Occipital lobe (tissue), 2 donors: ENCODE results near the gene MOCOS. TPM values are rescaled to one million over a fixed set of nuclear protein-coding genes. Genes with fewer than 3 reads are reported as not detected.

ENCODE experiments used
- DNase-seq: peaks from one replicate; lab custom pipeline; 2025; lab: John Stamatoyannopoulos, UW
- total RNA-seq: library from RNA; depleted of rRNA; stranded (reverse); fragments of >200 nt; gene quantifications from one replicate; pipeline ENCODE4 v1.2.3, GENCODE V29; 2014

The MOCOS gene
- total RNA-seq, 1 donor from 2014 or later = 0.16 TPM

GRCh38 chr18:36177913-36178312 is 9.4 kb upstream of the MOCOS start:
- DNase-seq = no peak

- no peak for DNase-seq
These were observed 7.5 kb upstream of the MOCOS start for GRCh38 chr18:36179562-36180355.

- DNase-seq = no peak
These were observed 5.9 kb upstream of the MOCOS start for GRCh38 chr18:36181441-36181840.

- DNase-seq = no peak
These were observed 5.3 kb upstream of the MOCOS start for GRCh38 chr18:36181898-36182506.

- no peak for DNase-seq
These were observed 4.3 kb upstream of the MOCOS start for GRCh38 chr18:36183033-36183432.

- no peak for DNase-seq
These were observed 3.3 kb upstream of the MOCOS start for GRCh38 chr18:36183987-36184386.

GRCh38 chr18:36185157-36185556 is 2.1 kb upstream of the MOCOS start:
- DNase-seq = no peak

GRCh38 chr18:36185901-36186460 is 1.3 kb upstream of the MOCOS start:
- no peak for DNase-seq

GRCh38 chr18:36186461-36187192 is 670 bp upstream of the MOCOS start:
- DNase-seq = no peak

- DNase-seq = no peak
These were observed 777 bp downstream of the MOCOS start for GRCh38 chr18:36187826-36188721.

- no peak for DNase-seq
These were observed 1.6 kb downstream of the MOCOS start for GRCh38 chr18:36188916-36189315.

GRCh38 chr18:36189486-36189885 is 2.2 kb downstream of the MOCOS start:
- DNase-seq = no peak

- no peak for DNase-seq
These were observed 4.0 kb downstream of the MOCOS start for GRCh38 chr18:36191286-36191685.

GRCh38 chr18:36191711-36192110 is 4.4 kb downstream of the MOCOS start:
- DNase-seq = no peak

GRCh38 chr18:36194600-36195315 is 7.5 kb downstream of the MOCOS start:
- DNase-seq = no peak

GRCh38 chr18:36195427-36196122 is 8.3 kb downstream of the MOCOS start:
- DNase-seq = no peak

GRCh38 chr18:36196238-36196995 is 9.1 kb downstream of the MOCOS start:
- DNase-seq = no peak

GRCh38 chr18:36197511-36198166 is 10.3 kb downstream of the MOCOS start:
- DNase-seq = no peak
